Activated naive CD8-positive, alpha-beta T cell treated with anti-CD3 and anti-CD28 coated beads, Interleukin-2, amount 50 U/mL, for 24 hours (primary cell): ENCODE measurements around the gene BMX.

Experiments
- ATAC-seq: fragments of 150-1000 bp; cut with Tn5 transposase; one replicate; pipeline ENCODE4 v1.10.0; 2021
- DNase-seq: peaks from one replicate; pipeline ENCODE4 v3.0.0; 2021
- H3K27ac Mint-ChIP-seq: one replicate; pipeline ENCODE4 v1.8.0; 2021; ENCODE audit warnings: mild to moderate bottlenecking, mixed read lengths
- H3K27me3 Mint-ChIP-seq: one replicate; pipeline ENCODE4 v1.8.0; 2021; ENCODE audit warnings: mixed read lengths
- H3K36me3 Mint-ChIP-seq: one replicate; pipeline ENCODE4 v1.8.0; 2021; ENCODE audit warnings: low read depth, mixed read lengths
- H3K4me1 Mint-ChIP-seq: one replicate; pipeline ENCODE4 v1.8.0; 2021; ENCODE audit warnings: mixed read lengths
- H3K4me3 Mint-ChIP-seq: one replicate; pipeline ENCODE4 v1.8.0; 2021; ENCODE audit warnings: mild to moderate bottlenecking, moderate library complexity, mixed read lengths
- H3K9me3 Mint-ChIP-seq: one replicate; pipeline ENCODE4 v1.8.0; 2021; ENCODE audit warnings: mixed read lengths

The BMX gene

GRCh38 chrX:15500497-15500966 is at the start of gene BMX:
BMX (plus strand) TSS chrX:15500807; CDS start chrX:15508354, 7,547 bp downstream.
- no peaks in the 10 kb centered on the region for H3K9me3 Mint-ChIP-seq
- no peak for DNase-seq
- no peak within 1 kb of the TSS for H3K27ac Mint-ChIP-seq
- H3K4me1 Mint-ChIP-seq, result no peaks in the 10 kb centered on the region
- peaks cover 6% of the 10 kb centered on the region for H3K27me3 Mint-ChIP-seq
- H3K4me3 Mint-ChIP-seq, result no peak within 1 kb of the TSS
- no peak for ATAC-seq
- no peaks in the 10 kb centered on the region for H3K36me3 Mint-ChIP-seq

- DNase-seq (no peak), ATAC-seq (no peak)
- Mint-ChIP-seq H3K27ac (no peak overlapping the region), H3K4me1 (no peaks in the 10 kb centered on the region), H3K27me3 (no peaks in the 10 kb centered on the region), H3K4me3 (no peak overlapping the region), H3K9me3 (no peaks in the 10 kb centered on the region), H3K36me3 (no peaks in the 10 kb centered on the region)
Measured at GRCh38 chrX:15451913-15452312, 48.7 kb upstream of the BMX start.

- H3K27ac Mint-ChIP-seq, result no peak overlapping the region
- no peaks in the 10 kb centered on the region for H3K36me3 Mint-ChIP-seq
- ATAC-seq (no peak), DNase-seq (no peak)
- no peak overlapping the region for H3K4me3 Mint-ChIP-seq
- H3K27me3 Mint-ChIP-seq, result peaks cover 4% of the 10 kb centered on the region
- H3K4me1 Mint-ChIP-seq, result peaks cover 3% of the 10 kb centered on the region
- H3K9me3 Mint-ChIP-seq, result no peaks in the 10 kb centered on the region
Measured at GRCh38 chrX:15464704-15465103, 35.9 kb upstream of the BMX start.

GRCh38 chrX:15465347-15465746 is 35.3 kb upstream of the BMX start:
- Mint-ChIP-seq H3K9me3 (no peaks in the 10 kb centered on the region), H3K27ac (no peak overlapping the region), H3K27me3 (peaks cover 4% of the 10 kb centered on the region), H3K4me3 (no peak overlapping the region), H3K4me1 (peaks cover 3% of the 10 kb centered on the region), H3K36me3 (no peaks in the 10 kb centered on the region)
- DNase-seq, result no peak
- ATAC-seq, result no peak

GRCh38 chrX:15465896-15466651 is 34.5 kb upstream of the BMX start:
- Mint-ChIP-seq H3K9me3 (no peaks in the 10 kb centered on the region), H3K27ac (no peak overlapping the region), H3K4me1 (peaks cover 3% of the 10 kb centered on the region), H3K4me3 (no peak overlapping the region), H3K27me3 (peaks cover 4% of the 10 kb centered on the region), H3K36me3 (no peaks in the 10 kb centered on the region)
- ATAC-seq, result no peak
- DNase-seq, result peak; percentile 2

- ATAC-seq (no peak), DNase-seq (no peak)
- peaks cover 3% of the 10 kb centered on the region for H3K4me1 Mint-ChIP-seq
Measured at GRCh38 chrX:15468036-15468435, 32.6 kb upstream of the BMX start.

GRCh38 chrX:15469613-15470012 is 31.0 kb upstream of the BMX start:
- no peak overlapping the region for H3K27ac Mint-ChIP-seq
- H3K27me3 Mint-ChIP-seq, result peaks cover 4% of the 10 kb centered on the region
- H3K36me3 Mint-ChIP-seq, result no peaks in the 10 kb centered on the region
- H3K9me3 Mint-ChIP-seq, result no peaks in the 10 kb centered on the region
- H3K4me3 Mint-ChIP-seq, result no peak overlapping the region
- DNase-seq (no peak), ATAC-seq (no peak)
- H3K4me1 Mint-ChIP-seq, result peaks cover 3% of the 10 kb centered on the region

More at GRCh38 chrX:15468036-15468435, 32.6 kb upstream of the BMX start:
- Mint-ChIP-seq H3K27ac (no peak overlapping the region), H3K4me3 (no peak overlapping the region), H3K27me3 (peaks cover 4% of the 10 kb centered on the region), H3K36me3 (no peaks in the 10 kb centered on the region), H3K9me3 (no peaks in the 10 kb centered on the region)

GRCh38 chrX:15471028-15471427 is 29.6 kb upstream of the BMX start:
- Mint-ChIP-seq H3K27me3 (no peaks in the 10 kb centered on the region), H3K4me1 (no peaks in the 10 kb centered on the region), H3K27ac (no peak overlapping the region), H3K36me3 (no peaks in the 10 kb centered on the region), H3K4me3 (no peak overlapping the region), H3K9me3 (no peaks in the 10 kb centered on the region)
- ATAC-seq, result peak; percentile 69
- peak; percentile 55 for DNase-seq

- Mint-ChIP-seq H3K36me3 (no peaks in the 10 kb centered on the region), H3K4me1 (no peaks in the 10 kb centered on the region), H3K9me3 (no peaks in the 10 kb centered on the region), H3K27me3 (no peaks in the 10 kb centered on the region), H3K4me3 (no peak overlapping the region), H3K27ac (no peak overlapping the region)
- DNase-seq (no peak), ATAC-seq (no peak)
Measured at GRCh38 chrX:15472531-15472930, 28.1 kb upstream of the BMX start.

- Mint-ChIP-seq H3K9me3 (no peaks in the 10 kb centered on the region), H3K27ac (no peak overlapping the region), H3K4me1 (no peaks in the 10 kb centered on the region), H3K27me3 (no peaks in the 10 kb centered on the region), H3K4me3 (no peak overlapping the region), H3K36me3 (no peaks in the 10 kb centered on the region)
- DNase-seq (no peak), ATAC-seq (no peak)
Measured at GRCh38 chrX:15474028-15474427, 26.6 kb upstream of the BMX start.

- Mint-ChIP-seq H3K9me3 (no peaks in the 10 kb centered on the region), H3K36me3 (no peaks in the 10 kb centered on the region), H3K4me1 (no peaks in the 10 kb centered on the region), H3K27me3 (no peaks in the 10 kb centered on the region), H3K4me3 (no peak overlapping the region), H3K27ac (no peak overlapping the region)
- DNase-seq (no peak), ATAC-seq (no peak)
Measured at GRCh38 chrX:15475021-15475420, 25.6 kb upstream of the BMX start.

GRCh38 chrX:15475486-15475885 is 25.1 kb upstream of the BMX start:
- DNase-seq, result no peak
- Mint-ChIP-seq H3K36me3 (no peaks in the 10 kb centered on the region), H3K9me3 (no peaks in the 10 kb centered on the region), H3K4me1 (no peaks in the 10 kb centered on the region), H3K4me3 (no peak overlapping the region), H3K27ac (no peak overlapping the region), H3K27me3 (peaks cover under 1% of the 10 kb centered on the region)
- ATAC-seq, result no peak

GRCh38 chrX:15483891-15484290 is 16.7 kb upstream of the BMX start:
- Mint-ChIP-seq H3K4me3 (no peak overlapping the region), H3K27ac (no peak overlapping the region), H3K36me3 (no peaks in the 10 kb centered on the region), H3K4me1 (no peaks in the 10 kb centered on the region), H3K27me3 (peaks cover 6% of the 10 kb centered on the region), H3K9me3 (no peaks in the 10 kb centered on the region)
- ATAC-seq (no peak), DNase-seq (no peak)

- peaks cover 10% of the 10 kb centered on the region for H3K4me1 Mint-ChIP-seq
- H3K27me3 Mint-ChIP-seq, result peaks cover 2% of the 10 kb centered on the region
- DNase-seq (no peak), ATAC-seq (no peak)
- H3K27ac Mint-ChIP-seq, result no peak overlapping the region
- no peaks in the 10 kb centered on the region for H3K9me3 Mint-ChIP-seq
- no peaks in the 10 kb centered on the region for H3K36me3 Mint-ChIP-seq
- no peak overlapping the region for H3K4me3 Mint-ChIP-seq
Measured at GRCh38 chrX:15492469-15492868, 8.1 kb upstream of the BMX start.

- Mint-ChIP-seq H3K4me1 (peaks cover 10% of the 10 kb centered on the region), H3K27ac (no peak within 1 kb of the TSS), H3K36me3 (no peaks in the 10 kb centered on the region)
Measured at GRCh38 chrX:15493118-15493962, 7.3 kb upstream of the BMX start, which contains the start of gene PIR. PIR (minus strand) TSS chrX:15493333; CDS start chrX:15491257, 2,076 bp downstream.

More at GRCh38 chrX:15493118-15493962, 7.3 kb upstream of the BMX start, which contains the start of gene PIR:
- ATAC-seq (peak; percentile 98), DNase-seq (peak; percentile 71)
- H3K9me3 Mint-ChIP-seq, result no peaks in the 10 kb centered on the region
- peaks cover 7% of the 10 kb centered on the region for H3K27me3 Mint-ChIP-seq
- peak within 1 kb of the TSS; percentile 77 for H3K4me3 Mint-ChIP-seq
